OCI-LY7 (cell line): ENCODE data around the gene CCDC12. TPM values are rescaled to one million over a fixed set of nuclear protein-coding genes. Genes with fewer than 3 reads are reported as not detected.

Experiments
- BruUV-seq: library from RNA; stranded (reverse); fragments of 400-500 nt; replicated peaks from 2 replicates; lab custom pipeline; 2021; lab: Mats Ljungman, UMichigan
- CTCF ChIA-PET: fragments of 300-600 bp; sonication (Branson Sonifier 250); formaldehyde crosslinking; loops from one replicate; lab custom pipeline; 2022; ENCODE audit warnings: antibody characterized with exemption; ENCODE audit not compliant: unreplicated experiment; lab: Charles Lee
- POLR2A ChIA-PET: fragments of 300-600 bp; sonication (Branson Sonifier 250); formaldehyde crosslinking; loops from one replicate; lab custom pipeline; 2022; ENCODE audit warnings: antibody characterized with exemption; lab: Charles Lee
- DNase-seq: peaks from one replicate; pipeline ENCODE4 v3.0.0-alpha.2; 2015; ENCODE audit warnings: low spot score
- H2AFZ ChIP-seq: fragments of 200-600 bp; sonication (generic), shearing (Covaris generic); 2 replicates; pipeline ENCODE4 v1.6.1; 2014; ENCODE audit warnings: mild to moderate bottlenecking, antibody characterized with exemption, low read length, moderate library complexity
- H3K27ac ChIP-seq: fragments of 200-600 bp; sonication (generic); 2 replicates; pipeline ENCODE4 v1.5.1; 2014; ENCODE audit warnings: mixed run types, low read depth, mild to moderate bottlenecking, moderate library complexity, low read length, inconsistent platforms; ENCODE audit not compliant: poor library complexity, severe bottlenecking
- H3K36me3 ChIP-seq: fragments of 200-600 bp; sonication (generic); 2 replicates; pipeline ENCODE4 v1.6.1; 2014; ENCODE audit warnings: mild to moderate bottlenecking, antibody characterized with exemption, low read length, moderate library complexity, mixed read lengths; ENCODE audit not compliant: insufficient read depth
- H3K4me1 ChIP-seq: fragments of 200-600 bp; sonication (generic); 2 replicates; pipeline ENCODE4 v1.5.1; 2014; ENCODE audit warnings: mild to moderate bottlenecking, low read length; ENCODE audit not compliant: insufficient read depth, poor library complexity, severe bottlenecking
- H3K4me2 ChIP-seq: fragments of 200-600 bp; sonication (generic); 2 replicates; pipeline ENCODE4 v1.6.1; 2014; ENCODE audit warnings: mild to moderate bottlenecking, low read length
- H3K4me3 ChIP-seq: fragments of 200-600 bp; sonication (generic); 2 replicates; pipeline ENCODE4 v1.5.1; 2014; ENCODE audit warnings: mild to moderate bottlenecking, low read depth, low read length; ENCODE audit not compliant: poor library complexity, severe bottlenecking
- H3K79me2 ChIP-seq: fragments of 200-600 bp; sonication (generic); 2 replicates; pipeline ENCODE4 v1.6.1; 2016; ENCODE audit warnings: low read depth, mild to moderate bottlenecking, low read length, moderate library complexity, mixed read lengths; ENCODE audit not compliant: insufficient read depth
- H3K9me2 ChIP-seq: fragments of 200-600 bp; sonication (generic); 2 replicates; pipeline ENCODE4 v1.6.1; 2016; ENCODE audit warnings: mild to moderate bottlenecking, low read length, mixed read lengths; ENCODE audit not compliant: insufficient read depth
- H3K9me3 ChIP-seq: fragments of 200-600 bp; sonication (generic); 2 replicates; pipeline ENCODE4 v1.6.1; 2014; ENCODE audit warnings: mild to moderate bottlenecking, mixed run types, low read length, mixed read lengths
- H4K20me1 ChIP-seq: fragments of 200-600 bp; sonication (generic); 2 replicates; pipeline ENCODE4 v1.6.1; 2014; ENCODE audit warnings: mild to moderate bottlenecking, antibody characterized with exemption, low read length, moderate library complexity, mixed read lengths; ENCODE audit not compliant: insufficient read depth
- EZH2phosphoT487 ChIP-seq: fragments of 200-600 bp; sonication (generic); IDR thresholded peaks from 2 replicates; pipeline ENCODE4 v1.6.1; 2018; ENCODE audit warnings: low read depth, borderline replicate concordance, mild to moderate bottlenecking, mixed run types, antibody characterized with exemption, low read length, moderate library complexity, mixed read lengths
- intact Hi-C: fragments of 100-400 bp; cut with micrococcal nuclease; formaldehyde crosslinking; loops from one replicate; pipeline ENCODE4 v1.10.0; 2022; ENCODE audit not compliant: unreplicated experiment
- total RNA-seq, 2 experiments: library from RNA; depleted of rRNA in 1 of 2; stranded (reverse); fragments of >200 nt in 1 of 2; shearing (Covaris generic) in 1 of 2; gene quantifications; 2 replicates each; pipeline ENCODE4 v1.2.3, GENCODE V29; 2014 to 2022
- TF ChIP-seq, protein P1 (sequence below): fragments of 200-600 bp; sonication (generic); conservative IDR thresholded peaks from 2 replicates; pipeline ENCODE4 v1.5.1; 2014; ENCODE audit warnings: mild to moderate bottlenecking, antibody characterized with exemption, low read length, moderate library complexity, mixed read lengths

The CCDC12 gene
- total RNA-seq, 2 experiments from 2014 or later: 74.9 to 116 TPM

DNA sequence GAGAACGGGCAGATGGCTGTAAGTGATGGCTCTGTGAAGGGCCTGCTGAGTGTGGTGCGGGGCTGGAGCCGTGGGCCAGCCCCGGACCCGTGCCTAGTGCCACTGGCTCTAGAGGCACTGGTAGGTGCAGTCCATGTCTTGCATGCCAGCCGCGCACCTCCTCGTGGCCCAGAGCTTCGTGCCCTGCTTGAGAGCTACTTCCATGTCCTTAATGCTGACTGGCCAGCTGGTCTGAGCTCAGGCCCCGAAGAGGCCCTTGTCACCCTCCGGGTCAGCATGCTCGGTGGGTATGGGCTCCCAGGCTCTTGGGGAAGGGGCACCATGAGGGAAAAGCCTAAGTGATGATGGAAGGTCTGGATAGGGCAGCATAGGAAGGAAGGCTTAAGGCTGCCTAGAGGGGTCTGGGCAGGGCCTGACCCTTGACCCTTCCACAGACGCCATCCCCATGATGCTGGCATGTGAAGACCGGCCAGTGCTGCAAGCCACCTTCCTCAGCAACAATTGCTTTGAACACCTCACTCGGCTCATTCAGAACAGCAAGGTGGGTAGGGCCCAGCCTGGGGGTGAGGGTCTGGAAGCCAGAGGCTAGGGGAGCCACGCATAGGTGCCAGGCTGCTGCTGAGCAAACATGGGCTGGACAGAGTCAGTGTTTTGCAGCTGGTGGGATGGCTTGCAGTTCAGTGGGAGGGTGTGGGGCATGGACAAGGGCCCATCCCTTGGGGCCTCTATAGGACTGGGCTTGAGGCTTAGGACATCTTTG lies 15.0 kb upstream of the CCDC12 start:
- BruUV-seq: no TSS peak
- Histone ChIP-seq H3K79me2 (peaks cover 10% of the 10 kb centered on the region; the same call in 1 of the 2 replicates), H3K4me3 (no peak overlapping the region), H3K4me1 (peaks cover 45% of the 10 kb centered on the region), H4K20me1 (no peaks in the 10 kb centered on the region), H3K27ac (peak overlapping the region; percentile 61), H3K4me2 (no peak overlapping the region), H3K9me2 (no peaks in the 10 kb centered on the region), H3K9me3 (no peaks in the 10 kb centered on the region), H2AFZ (no peak overlapping the region), H3K36me3 (peaks cover 68% of the 10 kb centered on the region)
- TF ChIP-seq EZH2phosphoT487: no peak
- TF ChIP-seq, protein P1, sequence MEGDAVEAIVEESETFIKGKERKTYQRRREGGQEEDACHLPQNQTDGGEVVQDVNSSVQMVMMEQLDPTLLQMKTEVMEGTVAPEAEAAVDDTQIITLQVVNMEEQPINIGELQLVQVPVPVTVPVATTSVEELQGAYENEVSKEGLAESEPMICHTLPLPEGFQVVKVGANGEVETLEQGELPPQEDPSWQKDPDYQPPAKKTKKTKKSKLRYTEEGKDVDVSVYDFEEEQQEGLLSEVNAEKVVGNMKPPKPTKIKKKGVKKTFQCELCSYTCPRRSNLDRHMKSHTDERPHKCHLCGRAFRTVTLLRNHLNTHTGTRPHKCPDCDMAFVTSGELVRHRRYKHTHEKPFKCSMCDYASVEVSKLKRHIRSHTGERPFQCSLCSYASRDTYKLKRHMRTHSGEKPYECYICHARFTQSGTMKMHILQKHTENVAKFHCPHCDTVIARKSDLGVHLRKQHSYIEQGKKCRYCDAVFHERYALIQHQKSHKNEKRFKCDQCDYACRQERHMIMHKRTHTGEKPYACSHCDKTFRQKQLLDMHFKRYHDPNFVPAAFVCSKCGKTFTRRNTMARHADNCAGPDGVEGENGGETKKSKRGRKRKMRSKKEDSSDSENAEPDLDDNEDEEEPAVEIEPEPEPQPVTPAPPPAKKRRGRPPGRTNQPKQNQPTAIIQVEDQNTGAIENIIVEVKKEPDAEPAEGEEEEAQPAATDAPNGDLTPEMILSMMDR: no peak
- DNase-seq: no peak
- ChIA-PET CTCF (no interaction called here), POLR2A (interaction anchor here (1.1 to 1.3 kb wide), 2 partner anchors 11 to 17 kb away, joined by 4 read pairs; no protein-coding TSS in a partner anchor)
- intact Hi-C loops: no loop called here

DNA sequence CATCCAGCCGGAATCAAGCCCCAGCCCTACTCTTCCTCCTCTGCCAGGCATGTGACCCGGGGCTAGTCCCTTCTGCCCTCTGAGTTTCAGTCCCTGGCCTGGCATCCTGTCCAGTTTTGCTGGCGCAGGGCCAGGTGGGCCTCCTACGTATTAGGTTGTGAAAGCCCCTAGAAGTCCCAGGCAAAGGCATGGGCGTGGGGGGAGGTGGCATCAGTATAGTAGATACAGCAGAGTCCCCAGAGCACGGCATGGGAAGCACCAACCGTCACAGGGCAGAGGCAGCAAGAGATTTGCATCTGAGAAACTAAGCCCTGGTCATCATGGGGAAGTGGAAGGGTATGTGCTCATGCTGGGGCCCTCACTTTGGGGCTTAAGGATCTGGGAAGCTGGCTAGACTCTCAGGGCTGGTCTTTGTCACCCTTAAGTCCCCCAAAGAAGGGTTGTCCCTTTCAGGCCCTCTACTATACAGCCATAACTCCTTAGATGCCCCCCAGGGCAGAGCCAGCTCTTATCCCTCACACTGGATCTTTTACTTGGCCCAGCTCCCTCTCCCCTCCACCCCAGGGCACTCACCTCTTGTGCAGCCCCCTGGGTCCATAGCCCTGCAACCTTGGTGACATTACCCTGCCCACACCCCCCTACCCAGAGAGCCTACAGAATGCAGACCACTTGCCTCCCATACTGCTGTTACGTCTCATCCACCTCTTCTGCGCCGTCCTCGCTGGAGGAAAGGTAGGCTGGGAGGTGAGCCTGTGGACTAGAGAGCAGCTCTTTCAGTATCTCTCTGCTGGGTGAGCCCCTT lies 14.2 kb upstream of the CCDC12 start:
- Histone ChIP-seq H3K4me1 (peaks cover 53% of the 10 kb centered on the region), H2AFZ (no peak overlapping the region), H3K4me2 (peak overlapping the region; percentile 43), H3K9me2 (no peaks in the 10 kb centered on the region), H3K27ac (peak overlapping the region; percentile 61), H3K36me3 (peaks cover 65% of the 10 kb centered on the region), H3K79me2 (peaks cover 17% of the 10 kb centered on the region; the same call in 1 of the 2 replicates), H3K9me3 (no peaks in the 10 kb centered on the region), H4K20me1 (no peaks in the 10 kb centered on the region), H3K4me3 (no peak overlapping the region)
- TF ChIP-seq EZH2phosphoT487: no peak
- TF ChIP-seq, protein P1: no peak
- peak; percentile 41 for DNase-seq
- BruUV-seq: no TSS peak
- intact Hi-C loops: no loop called here
- ChIA-PET CTCF (no interaction called here), POLR2A (no interaction called here)
